Measurements from ENCODE around the gene CHCHD3.

GRCh38 chr7:132825932-132826835, 255.7 kb downstream of the CHCHD3 start:
- no peak for TF ChIP-seq POLR2A (IDR thresholded peaks at IDR 0.05)
- no peak for TF ChIP-seq CTCF (IDR thresholded peaks at IDR 0.05)
